Measurements from ENCODE around the gene CERK. TPM values are rescaled to one million over a fixed set of nuclear protein-coding genes. Genes with fewer than 3 reads are reported as not detected.

CERK gene
- total and polyA plus RNA-seq, 8 donors: 25.0 to 44.0 (median 40.4) TPM

- Histone ChIP-seq H3K4me1 (peaks cover 0 to 11% of the 10 kb centered on the region in 2 donors), H3K36me3 (peaks cover 0 to 62% of the 10 kb centered on the region in 2 donors), H3K9me3 (no peaks in the 10 kb centered on the region), H3K4me3 (no peak overlapping the region), H3K27me3 (no peaks in the 10 kb centered on the region), H3K27ac (no peak overlapping the region)
- no peak for TF ChIP-seq CTCF (IDR thresholded peaks at IDR 0.05)
- ATAC-seq (no peak), DNase-seq (no peak)
- intact Hi-C loops (cut with DNase I): no loop called here
These were observed 60.6 kb downstream of the CERK start for GRCh38 chr22:46677323-46678002.

- intact Hi-C loops (cut with DNase I): no loop called here
- no peak for TF ChIP-seq CTCF (IDR thresholded peaks at IDR 0.05)
These were observed 61.2 kb downstream of the CERK start for GRCh38 chr22:46676881-46677280.

GRCh38 chr22:46676479-46676878 lies 61.6 kb downstream of the CERK start:
- intact Hi-C loops (cut with DNase I): no loop called here
- no peaks in the 10 kb centered on the region for H3K9me3 ChIP-seq
- peaks cover 0 to 63% of the 10 kb centered on the region in 2 donors for H3K36me3 ChIP-seq
- no peak overlapping the region for H3K4me3 ChIP-seq
- H3K27ac ChIP-seq: no peak overlapping the region
- TF ChIP-seq CTCF (IDR thresholded peaks at IDR 0.05): no peak
- peaks cover 0 to 11% of the 10 kb centered on the region in 2 donors for H3K4me1 ChIP-seq
- ATAC-seq (no peak), DNase-seq (no peak)
- no peaks in the 10 kb centered on the region for H3K27me3 ChIP-seq

More at GRCh38 chr22:46676881-46677280, 61.2 kb downstream of the CERK start:
- no peaks in the 10 kb centered on the region for H3K9me3 ChIP-seq
- H3K27me3 ChIP-seq: no peaks in the 10 kb centered on the region
- ATAC-seq (no peak), DNase-seq (no peak)
- no peak overlapping the region for H3K4me3 ChIP-seq
- peaks cover 0 to 63% of the 10 kb centered on the region in 2 donors for H3K36me3 ChIP-seq
- H3K4me1 ChIP-seq: peaks cover 0 to 11% of the 10 kb centered on the region in 2 donors
- no peak overlapping the region for H3K27ac ChIP-seq

GRCh38 chr22:46675938-46676337 lies 62.1 kb downstream of the CERK start:
- Histone ChIP-seq H3K4me3 (no peak overlapping the region), H3K27ac (no peak overlapping the region), H3K9me3 (no peaks in the 10 kb centered on the region), H3K4me1 (peaks cover 0 to 11% of the 10 kb centered on the region in 2 donors), H3K27me3 (no peaks in the 10 kb centered on the region), H3K36me3 (peaks cover 0 to 68% of the 10 kb centered on the region in 2 donors)
- ATAC-seq: no peak
- TF ChIP-seq CTCF (IDR thresholded peaks at IDR 0.05): no peak
- intact Hi-C loops (cut with DNase I): no loop called here
- no peak for DNase-seq

- no peak for TF ChIP-seq CTCF (IDR thresholded peaks at IDR 0.05)
- Histone ChIP-seq H3K4me3 (no peak overlapping the region), H3K27me3 (no peaks in the 10 kb centered on the region), H3K27ac (no peak overlapping the region), H3K36me3 (peaks cover 0 to 73% of the 10 kb centered on the region in 2 donors), H3K9me3 (no peaks in the 10 kb centered on the region), H3K4me1 (peaks cover 0 to 11% of the 10 kb centered on the region in 2 donors)
- no peak for ATAC-seq
- DNase-seq: no peak
- intact Hi-C loops (cut with DNase I): no loop called here
These were observed 62.6 kb downstream of the CERK start for GRCh38 chr22:46675479-46675878.
